H54 (cell line): ENCODE results near the gene GMEB2.

ENCODE experiments used
- DNase-seq: peaks from one replicate; pipeline ENCODE4 v3.0.0; 2011; ENCODE audit warnings: low spot score, mixed read lengths; ENCODE audit not compliant: insufficient read length
- FAIRE-seq: peaks from 3 replicates; lab custom pipeline; 2011; peaks lifted over from hg19 to GRCh38; lab: Jason Lieb, UNC
- POLR2A ChIP-seq: IDR thresholded peaks from 2 replicates; pipeline ENCODE4 v1.6.1; 2011; ENCODE audit warnings: low read depth, mild to moderate bottlenecking, low read length

GMEB2 gene

DNA sequence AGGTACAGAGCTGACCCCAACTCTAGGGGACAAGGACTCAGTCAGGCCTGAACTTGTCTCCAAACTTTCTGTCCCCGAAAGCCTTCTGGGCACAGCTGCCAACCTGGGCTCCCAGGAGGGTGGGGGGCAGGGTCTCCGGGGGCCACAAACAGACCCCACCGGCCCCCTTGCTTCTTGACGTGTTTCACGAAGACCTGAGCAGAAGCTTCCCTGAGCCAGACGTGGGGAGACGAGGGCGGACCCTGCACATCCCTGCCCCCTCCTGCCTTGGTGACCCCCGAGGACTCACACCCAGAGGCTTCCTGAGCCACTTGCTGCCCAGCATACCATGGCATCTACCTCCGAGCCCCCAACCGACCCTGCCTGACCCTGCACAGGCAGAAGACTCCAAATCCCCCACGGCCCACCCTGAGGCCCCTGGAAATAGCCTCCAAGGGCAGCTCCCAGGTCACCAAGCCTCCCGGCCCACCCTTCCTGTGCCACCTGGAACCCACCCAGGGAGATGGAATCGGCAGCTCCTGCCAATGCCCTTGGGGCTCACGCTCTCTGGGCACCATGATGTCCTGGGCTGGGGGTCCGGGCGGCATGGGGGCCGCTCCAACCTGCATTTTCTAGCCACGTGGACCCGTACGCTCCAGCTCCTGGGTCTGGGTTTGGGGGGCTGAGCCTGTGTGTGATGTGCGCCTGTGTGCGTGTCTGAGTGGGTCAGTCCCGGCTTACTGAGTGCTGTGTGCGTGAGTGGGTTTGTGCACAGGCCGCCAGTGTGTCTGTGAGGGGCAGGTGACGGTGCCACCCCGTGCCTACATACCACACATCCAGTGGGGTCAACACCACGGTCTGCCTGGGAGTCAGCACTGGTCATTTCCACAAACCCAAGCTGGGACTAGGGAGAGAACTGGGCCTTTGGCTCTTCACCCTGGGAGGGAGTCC lies 87.2 kb downstream of the GMEB2 start:
- DNase-seq = no peak
- no peak for FAIRE-seq
- TF ChIP-seq POLR2A = no peak

DNA sequence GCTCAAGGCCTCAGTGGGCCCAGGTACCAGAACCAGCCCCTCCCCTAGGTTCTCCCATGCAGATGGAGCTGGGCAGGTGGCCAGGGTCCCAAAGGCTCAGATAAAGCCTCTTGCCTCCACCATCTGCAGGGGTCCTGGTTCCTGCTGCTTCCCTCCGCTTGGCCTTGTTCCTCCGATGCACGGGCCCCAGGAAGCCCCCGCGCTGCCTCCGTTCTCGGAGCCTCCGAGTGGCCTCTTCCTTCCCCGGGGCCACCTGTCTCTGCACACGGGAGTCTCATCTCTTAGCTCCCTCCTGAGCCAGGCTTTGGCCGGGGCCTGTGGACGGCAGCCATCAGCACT lies 87.8 kb downstream of the GMEB2 start:
- FAIRE-seq (no peak), DNase-seq (no peak)
- no peak for TF ChIP-seq POLR2A

DNA sequence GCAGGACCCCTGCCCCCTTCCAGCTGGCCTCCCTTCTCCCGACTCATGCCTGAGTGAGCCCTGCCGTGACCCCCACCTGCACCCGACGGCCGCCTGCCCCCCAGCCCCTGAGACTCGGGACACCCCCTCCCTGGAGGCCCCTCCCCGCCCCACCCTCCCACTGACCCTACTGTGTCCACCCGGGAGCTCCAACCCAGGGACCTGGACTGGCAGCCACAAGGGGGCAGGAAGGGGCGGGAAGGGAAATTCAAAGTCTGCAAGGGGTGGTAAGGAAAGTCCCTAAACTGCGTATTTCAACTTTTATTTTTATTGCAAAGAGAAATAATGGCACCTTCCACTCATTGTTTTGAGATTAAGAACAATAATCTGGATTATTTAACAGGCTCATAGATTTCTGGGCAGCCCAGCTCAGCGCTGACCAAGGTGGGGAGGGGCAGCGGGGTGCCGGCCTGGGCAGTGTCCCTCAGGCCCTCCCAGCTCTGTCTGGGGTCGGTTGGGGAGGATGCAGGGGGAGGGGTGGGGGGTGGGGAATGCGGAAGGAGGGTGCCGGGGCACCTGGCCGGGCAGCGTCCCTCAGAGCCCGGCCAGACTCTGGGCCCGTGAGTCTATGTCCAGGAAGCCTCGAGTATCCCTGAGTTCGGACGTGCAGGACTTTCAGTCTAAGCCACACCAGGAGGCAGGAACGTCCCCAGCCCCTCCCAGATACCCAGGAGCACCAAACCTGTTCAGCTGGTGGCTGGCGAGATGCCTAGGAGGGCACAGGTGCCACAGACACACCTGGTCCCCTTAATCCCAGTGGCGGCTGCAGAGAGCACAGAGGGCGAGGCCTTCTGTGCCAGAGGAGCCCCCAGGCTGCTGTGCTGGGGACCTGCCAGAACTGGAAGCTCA lies 88.5 kb downstream of the GMEB2 start:
- DNase-seq (peak; percentile 94), FAIRE-seq (no peak)
- no peak for TF ChIP-seq POLR2A
